A549 (cell line): ENCODE results near the gene IFT80. TPM values are rescaled to one million over a fixed set of nuclear protein-coding genes. Genes with fewer than 3 reads are reported as not detected.

ENCODE experiments used
- ATAC-seq, 2 experiments: fragments of 200-7000 bp in 1 of 2; fragments of >200 bp in 1 of 2; cut with Nextera tagmentation in 1 of 2; cut with Tn5 transposase in 1 of 2; 3 replicates each; pipeline versions ENCODE4 v1.8.0 to v1.9.1; 2018 to 2020; ENCODE audit warnings: mild to moderate bottlenecking in 1 of 2, moderate library complexity in 1 of 2
- CTCF ChIA-PET: fragments of 300-600 bp; sonication (Branson Sonifier 250); formaldehyde crosslinking; extraction: SDS; loops from one replicate; lab custom pipeline; 2021; ENCODE audit warnings: antibody characterized with exemption, inconsistent platforms; lab: Yijun Ruan, JAX
- POLR2A ChIA-PET: fragments of 350-600 bp; formaldehyde crosslinking; extraction: SDS; loops from one replicate; lab custom pipeline; 2021; ENCODE audit warnings: antibody characterized with exemption, inconsistent platforms; lab: Yijun Ruan, JAX
- DNase-seq, 2 experiments: peaks; one replicate each; pipeline versions ENCODE4 v3.0.0 to v3.0.0-alpha.2; 2011 to 2016; ENCODE audit warnings: low read depth in 1 of 2, low spot score in 1 of 2
- FAIRE-seq: peaks from 2 replicates; lab custom pipeline; 2011; peaks lifted over from hg19 to GRCh38; lab: Jason Lieb, UNC
- H3K27ac ChIP-seq, 2 experiments: fragments of >200 bp; sonication (Bioruptor Twin); formaldehyde crosslinking; 3 replicates each; pipeline ENCODE4 v1.5.1; 2016 to 2017
- H3K4me1 ChIP-seq: fragments of >200 bp; sonication (Bioruptor Twin); formaldehyde crosslinking; 3 replicates; pipeline ENCODE4 v1.6.1; 2016
- H3K4me2 ChIP-seq: fragments of >200 bp; sonication (Bioruptor Twin); formaldehyde crosslinking; 3 replicates; pipeline ENCODE4 v1.6.1; 2016
- H3K4me3 ChIP-seq: fragments of >200 bp; sonication (Bioruptor Twin); formaldehyde crosslinking; 3 replicates; pipeline ENCODE4 v1.5.1; 2016
- H3K9me3 ChIP-seq: fragments of >200 bp; sonication (Bioruptor Twin); formaldehyde crosslinking; 3 replicates; pipeline ENCODE4 v1.6.1; 2016
- CEBPB ChIP-seq, 2 experiments: fragments of >200 bp in 1 of 2; sonication (Bioruptor Twin) in 1 of 2; formaldehyde crosslinking in 1 of 2; IDR thresholded peaks; 2 replicates each; pipeline ENCODE4 v1.6.1; 2012 to 2016
- EHMT2 ChIP-seq: fragments of 200-600 bp; sonication (generic); IDR thresholded peaks from 2 replicates; pipeline ENCODE4 v1.6.1; 2016; ENCODE audit warnings: antibody characterized with exemption, low read depth, mild to moderate bottlenecking, moderate library complexity
- ELK1 ChIP-seq: fragments of 150-350 bp; IDR thresholded peaks from 2 replicates; pipeline ENCODE4 v1.6.1; 2014; ENCODE audit warnings: low read depth, mild to moderate bottlenecking, low read length
- EP300 ChIP-seq, 2 experiments: fragments of >200 bp; sonication (Bioruptor Twin); formaldehyde crosslinking; IDR thresholded peaks; 2 replicates in 1 of 2; 3 replicates in 1 of 2; pipeline ENCODE4 v1.6.1; 2016 to 2017
- FOSB ChIP-seq: fragments of 250-450 bp; sonication (Bioruptor Pico); IDR thresholded peaks from 2 replicates; pipeline ENCODE4 v1.5.0; 2020; ENCODE audit warnings: mild to moderate bottlenecking, moderate library complexity
- FOSL2 ChIP-seq, 2 experiments: fragments of 450-650 bp in 1 of 2; fragments of >200 bp in 1 of 2; sonication (Bioruptor Twin) in 1 of 2; formaldehyde crosslinking; IDR thresholded peaks; 2 replicates each; pipeline versions ENCODE4 v1.5.0 to v1.6.1; 2016 to 2020; ENCODE audit warnings: mild to moderate bottlenecking in 1 of 2, moderate library complexity in 1 of 2
- FOXS1 ChIP-seq: fragments of 250-450 bp; sonication (Bioruptor Pico); IDR thresholded peaks from 2 replicates; pipeline ENCODE4 v1.5.0; 2020; ENCODE audit warnings: mild to moderate bottlenecking, moderate library complexity
- JUN ChIP-seq, 2 experiments: fragments of >200 bp; sonication (Bioruptor Twin); formaldehyde crosslinking; IDR thresholded peaks; 2 replicates in 1 of 2; 3 replicates in 1 of 2; pipeline ENCODE4 v1.6.1; 2016 to 2017
- JUNB ChIP-seq: fragments of >200 bp; sonication (Bioruptor Twin); formaldehyde crosslinking; IDR thresholded peaks from 2 replicates; pipeline ENCODE4 v1.6.1; 2016
- KDM5A ChIP-seq: fragments of 200-600 bp; sonication (generic); IDR thresholded peaks from 2 replicates; pipeline ENCODE4 v1.6.1; 2016; ENCODE audit warnings: antibody characterized with exemption, mild to moderate bottlenecking
- MAFK ChIP-seq: fragments of 450-650 bp; IDR thresholded peaks from 2 replicates; pipeline ENCODE4 v1.6.1; 2014; ENCODE audit not compliant: partially characterized antibody
- MAZ ChIP-seq: fragments of 150-350 bp; IDR thresholded peaks from 2 replicates; pipeline ENCODE4 v1.6.1; 2014; ENCODE audit warnings: antibody characterized with exemption, low read depth, low read length, borderline replicate concordance
- RAD21 ChIP-seq, 2 experiments: fragments of >200 bp in 1 of 2; sonication (Bioruptor Twin) in 1 of 2; formaldehyde crosslinking in 1 of 2; IDR thresholded peaks in 1 of 2; conservative IDR thresholded peaks in 1 of 2; 2 replicates in 1 of 2; 3 replicates in 1 of 2; pipeline ENCODE4 v1.6.1; 2012 to 2018; ENCODE audit warnings: inconsistent platforms in 1 of 2
- RCOR1 ChIP-seq: fragments of 150-350 bp; IDR thresholded peaks from 2 replicates; pipeline ENCODE4 v1.6.1; 2014; ENCODE audit warnings: antibody characterized with exemption, low read length, low read depth
- SMC3 ChIP-seq: fragments of >200 bp; sonication (Bioruptor Twin); formaldehyde crosslinking; IDR thresholded peaks from 3 replicates; pipeline ENCODE4 v1.6.1; 2018; ENCODE audit warnings: inconsistent platforms
- WGBS: methylation state at CpG from one replicate; pipeline ENCODE4 v1.1.6; 2017; ENCODE audit errors: missing lambda C conversion rate; 5-methylcytosine and 5-hydroxymethylcytosine counted together
- polyA plus RNA-seq, 4 experiments: library from polyadenylated mRNA; depleted of rRNA in 3 of 4; stranded (reverse); fragments of >200 nt; fragmentation: RNase III in 1 of 4; extraction: RNeasy Plus Mini Kit Qiagen cat#74134 plus additional on column Dnase treatment in 1 of 4; gene quantifications; 2 replicates in 3 of 4; 3 replicates in 1 of 4; pipeline ENCODE4 v1.2.3, GENCODE V29; 2011 to 2017
- TF ChIP-seq, protein P1 (sequence below): fragments of >200 bp; sonication (Bioruptor Twin); formaldehyde crosslinking; IDR thresholded peaks from 3 replicates; pipeline ENCODE4 v1.5.1; 2016
- TF ChIP-seq, protein P2 (sequence below): fragments of >200 bp; sonication (Bioruptor Twin); formaldehyde crosslinking; IDR thresholded peaks from 2 replicates; pipeline ENCODE4 v1.6.1; 2016
- TF ChIP-seq, protein P3 (sequence below): fragments of 450-650 bp; IDR thresholded peaks from 2 replicates; pipeline ENCODE4 v1.6.1; 2014; ENCODE audit warnings: antibody characterized with exemption
- TF ChIP-seq, protein P4 (sequence below): IDR thresholded peaks from 2 replicates; pipeline ENCODE4 v1.6.1; 2012

Gene IFT80
- polyA plus RNA-seq, 2 of the 4 experiments (the other 2 are of a cell fraction) = 30.6 to 41.8 TPM

DNA sequence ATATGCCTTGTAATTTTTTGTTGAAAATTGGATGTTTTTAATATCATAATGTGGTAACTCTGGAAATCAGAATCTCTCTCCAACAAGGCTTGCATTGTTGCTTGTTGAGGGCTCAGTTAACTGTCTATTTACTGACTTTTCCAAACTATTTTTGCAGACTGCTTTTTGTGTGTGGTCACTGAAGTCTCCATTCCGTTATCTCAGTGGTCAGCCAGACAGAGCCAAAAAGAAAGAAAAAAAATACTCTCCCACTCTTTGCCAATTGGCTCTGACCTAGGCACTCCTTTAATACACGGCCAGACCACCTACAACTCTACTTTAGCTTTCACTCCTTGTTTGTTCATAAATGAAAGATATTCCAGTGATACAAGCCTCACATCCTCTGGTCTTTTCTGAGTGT lies 52.5 kb downstream of the IFT80 start (continued):
- TF ChIP-seq RCOR1 = no peak
- TF ChIP-seq MAZ = no peak
- no peak for TF ChIP-seq EHMT2
- TF ChIP-seq, all 56 proteins: peak for 0

GRCh38 chr3:160343132-160343531 lies 55.9 kb downstream of the IFT80 start:
- 11% methylated on average over 1 of the region's 1 CpG for WGBS
- DNase-seq (peak in 1 of 2 experiments; percentile 19), ATAC-seq (no peak), FAIRE-seq (peak; percentile 56)
- Histone ChIP-seq H3K4me1 (no peaks in the 10 kb centered on the region), H3K4me2 (no peak overlapping the region), H3K27ac (no peak overlapping the region; a peak in 1 of 6 replicates), H3K9me3 (peaks cover 5% of the 10 kb centered on the region), H3K4me3 (no peak overlapping the region)
- CTCF ChIA-PET = interaction anchor here (1.0 to 3.9 kb wide), 9 partner anchors 28 to 451 kb away, joined by 3 to 20 read pairs (median 4); no protein-coding TSS in a partner anchor
- TF ChIP-seq SMC3 (peak; percentile 74), KDM5A (no peak), RCOR1 (no peak), RAD21 (conservative IDR thresholded peaks at IDR 0.05 in 1 of 2, IDR thresholded peaks at IDR 0.05 in 1 of 2) (peak; percentile 66 to 81), FOXS1 (CRISPR knock-in tag) (no peak)
- TF ChIP-seq, protein P1, sequence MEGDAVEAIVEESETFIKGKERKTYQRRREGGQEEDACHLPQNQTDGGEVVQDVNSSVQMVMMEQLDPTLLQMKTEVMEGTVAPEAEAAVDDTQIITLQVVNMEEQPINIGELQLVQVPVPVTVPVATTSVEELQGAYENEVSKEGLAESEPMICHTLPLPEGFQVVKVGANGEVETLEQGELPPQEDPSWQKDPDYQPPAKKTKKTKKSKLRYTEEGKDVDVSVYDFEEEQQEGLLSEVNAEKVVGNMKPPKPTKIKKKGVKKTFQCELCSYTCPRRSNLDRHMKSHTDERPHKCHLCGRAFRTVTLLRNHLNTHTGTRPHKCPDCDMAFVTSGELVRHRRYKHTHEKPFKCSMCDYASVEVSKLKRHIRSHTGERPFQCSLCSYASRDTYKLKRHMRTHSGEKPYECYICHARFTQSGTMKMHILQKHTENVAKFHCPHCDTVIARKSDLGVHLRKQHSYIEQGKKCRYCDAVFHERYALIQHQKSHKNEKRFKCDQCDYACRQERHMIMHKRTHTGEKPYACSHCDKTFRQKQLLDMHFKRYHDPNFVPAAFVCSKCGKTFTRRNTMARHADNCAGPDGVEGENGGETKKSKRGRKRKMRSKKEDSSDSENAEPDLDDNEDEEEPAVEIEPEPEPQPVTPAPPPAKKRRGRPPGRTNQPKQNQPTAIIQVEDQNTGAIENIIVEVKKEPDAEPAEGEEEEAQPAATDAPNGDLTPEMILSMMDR = peak; percentile 71
- POLR2A ChIA-PET = interaction anchor here (1.5 kb wide), 1 partner anchor 118 kb away, joined by 3 read pairs; the partner anchor contains the start of gene C3orf80

DNA sequence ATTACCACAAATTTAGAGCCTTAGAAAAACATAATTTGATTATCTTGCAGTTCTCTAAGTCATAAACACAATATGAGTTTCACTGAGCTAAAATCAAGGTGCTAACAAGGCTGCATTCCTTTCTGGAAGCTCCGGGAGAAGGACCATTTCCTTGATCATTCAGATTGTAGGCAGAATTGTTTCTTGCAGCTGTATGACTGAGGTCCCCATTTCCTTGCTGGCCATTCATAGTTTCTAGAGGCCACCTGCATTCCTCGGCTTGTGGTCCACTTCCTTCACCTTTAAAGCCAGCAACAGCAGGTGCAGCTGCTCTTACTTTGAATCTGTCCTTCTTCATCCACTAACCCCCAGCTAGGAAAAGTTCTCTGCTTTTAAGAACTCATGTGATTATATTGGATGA lies 58.7 kb downstream of the IFT80 start:
- ATAC-seq (no peak), FAIRE-seq (no peak)
- TF ChIP-seq CEBPB (IDR thresholded peaks at IDR 0.05) (no peak), MAFK (peak; percentile 10)
- TF ChIP-seq, all 56 proteins: peak for 1
- H3K4me3 ChIP-seq = no peak overlapping the region
- peaks cover 14% of the 10 kb centered on the region for H3K9me3 ChIP-seq
- no peak overlapping the region for H3K4me2 ChIP-seq
- no peak overlapping the region for H3K27ac ChIP-seq
- ChIA-PET POLR2A (no interaction called here), CTCF (interaction anchor here (1.3 to 3.1 kb wide), 4 partner anchors 115 to 334 kb away, joined by 6 to 20 read pairs (median 8); partner anchors contain the start of gene C3orf80)
- no peaks in the 10 kb centered on the region for H3K4me1 ChIP-seq
- no peak for DNase-seq
- WGBS = 94% methylated on average over 2 of the region's 2 CpGs

DNA sequence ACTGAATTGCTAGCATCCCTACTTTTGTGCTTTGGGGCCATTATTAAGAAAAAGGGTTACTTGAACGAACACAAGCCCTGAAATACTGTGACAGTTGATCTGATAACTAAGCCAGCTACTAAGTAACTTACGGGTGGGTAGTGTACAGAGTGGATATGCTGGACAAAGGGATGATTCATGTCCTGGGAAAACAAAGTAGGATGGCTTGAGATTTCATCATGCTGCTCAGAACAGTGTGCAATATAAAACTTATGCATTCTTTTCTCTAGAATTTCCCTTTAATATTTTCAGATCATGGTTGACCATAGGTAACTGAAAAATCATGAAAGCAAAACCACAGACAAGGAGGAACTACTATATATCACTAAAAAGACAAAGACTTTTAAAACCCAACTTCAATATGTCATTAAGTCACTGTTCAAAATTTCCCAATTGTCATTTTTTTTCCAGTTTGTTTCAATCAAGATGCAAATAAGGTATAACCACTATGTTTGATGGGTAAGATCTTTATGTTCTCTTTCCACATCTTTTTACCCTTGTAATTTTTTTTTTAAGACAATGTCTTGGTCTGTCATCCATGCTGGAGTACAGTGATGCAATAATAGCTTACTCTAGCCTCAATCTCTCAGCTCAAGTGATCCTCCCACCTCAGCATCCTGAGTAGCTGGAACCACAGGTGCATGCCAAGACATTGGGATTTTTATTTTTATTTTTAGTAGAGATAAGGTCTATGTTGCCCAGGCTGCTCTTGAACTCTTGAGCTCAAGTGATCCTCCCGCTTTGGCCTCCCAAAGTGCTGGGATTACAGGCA lies 67.7 kb downstream of the IFT80 start:
- peak; percentile 90 to 99 for ATAC-seq
- H3K9me3 ChIP-seq = no peaks in the 10 kb centered on the region
- no peak overlapping the region for H3K4me3 ChIP-seq
- WGBS = 36% methylated on average over 3 of the region's 3 CpGs
- H3K4me2 ChIP-seq = peak overlapping the region; percentile 60
- TF ChIP-seq FOSL2 (IDR thresholded peaks at IDR 0.05) (peak; percentile 80), FOSL2 (CRISPR knock-in tag; IDR thresholded peaks at IDR 0.05) (no peak; the same call in 1 of the 2 replicates), EP300 (IDR thresholded peaks at IDR 0.05) (0 out of 5 replicates have a peak, but pooled peaks have one; percentile 18 to 46), MAFK (no peak), JUNB (peak; percentile 58; the same call in 1 of the 2 replicates), ELK1 (no peak), CEBPB (IDR thresholded peaks at IDR 0.05) (peak; percentile 56 to 79), JUN (IDR thresholded peaks at IDR 0.05) (peak; percentile 40 to 49; a peak in 2 of 5 replicates), FOSB (no peak)
- TF ChIP-seq, protein P2, sequence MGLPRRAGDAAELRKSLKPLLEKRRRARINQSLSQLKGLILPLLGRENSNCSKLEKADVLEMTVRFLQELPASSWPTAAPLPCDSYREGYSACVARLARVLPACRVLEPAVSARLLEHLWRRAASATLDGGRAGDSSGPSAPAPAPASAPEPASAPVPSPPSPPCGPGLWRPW = 0 out of 2 replicates have a peak, but pooled peaks have one; percentile 36
- TF ChIP-seq, protein P3, sequence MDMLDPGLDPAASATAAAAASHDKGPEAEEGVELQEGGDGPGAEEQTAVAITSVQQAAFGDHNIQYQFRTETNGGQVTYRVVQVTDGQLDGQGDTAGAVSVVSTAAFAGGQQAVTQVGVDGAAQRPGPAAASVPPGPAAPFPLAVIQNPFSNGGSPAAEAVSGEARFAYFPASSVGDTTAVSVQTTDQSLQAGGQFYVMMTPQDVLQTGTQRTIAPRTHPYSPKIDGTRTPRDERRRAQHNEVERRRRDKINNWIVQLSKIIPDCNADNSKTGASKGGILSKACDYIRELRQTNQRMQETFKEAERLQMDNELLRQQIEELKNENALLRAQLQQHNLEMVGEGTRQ = no peak
- TF ChIP-seq, protein P4, sequence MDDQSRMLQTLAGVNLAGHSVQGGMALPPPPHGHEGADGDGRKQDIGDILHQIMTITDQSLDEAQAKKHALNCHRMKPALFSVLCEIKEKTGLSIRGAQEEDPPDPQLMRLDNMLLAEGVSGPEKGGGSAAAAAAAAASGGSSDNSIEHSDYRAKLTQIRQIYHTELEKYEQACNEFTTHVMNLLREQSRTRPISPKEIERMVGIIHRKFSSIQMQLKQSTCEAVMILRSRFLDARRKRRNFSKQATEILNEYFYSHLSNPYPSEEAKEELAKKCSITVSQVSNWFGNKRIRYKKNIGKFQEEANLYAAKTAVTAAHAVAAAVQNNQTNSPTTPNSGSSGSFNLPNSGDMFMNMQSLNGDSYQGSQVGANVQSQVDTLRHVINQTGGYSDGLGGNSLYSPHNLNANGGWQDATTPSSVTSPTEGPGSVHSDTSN = no peak
- TF ChIP-seq, all 56 proteins: peak for 6
- DNase-seq (peak; percentile 8 to 69), FAIRE-seq (peak; percentile 77)
- H3K4me1 ChIP-seq = peaks cover 23% of the 10 kb centered on the region
- CTCF ChIA-PET = no interaction called here
- peak overlapping the region; percentile 87 to 90 for H3K27ac ChIP-seq
- POLR2A ChIA-PET = interaction anchor here (1.0 to 1.1 kb wide), 2 partner anchors 106 to 118 kb away, joined by 3 read pairs; partner anchors contain the start of gene TRIM59
